ENCODE results near the gene MMP11. TPM values are rescaled to one million over a fixed set of nuclear protein-coding genes. Genes with fewer than 3 reads are reported as not detected.

MMP11 gene
- total RNA-seq, 1 donor from 2014 or later: 1.9 TPM

DNA sequence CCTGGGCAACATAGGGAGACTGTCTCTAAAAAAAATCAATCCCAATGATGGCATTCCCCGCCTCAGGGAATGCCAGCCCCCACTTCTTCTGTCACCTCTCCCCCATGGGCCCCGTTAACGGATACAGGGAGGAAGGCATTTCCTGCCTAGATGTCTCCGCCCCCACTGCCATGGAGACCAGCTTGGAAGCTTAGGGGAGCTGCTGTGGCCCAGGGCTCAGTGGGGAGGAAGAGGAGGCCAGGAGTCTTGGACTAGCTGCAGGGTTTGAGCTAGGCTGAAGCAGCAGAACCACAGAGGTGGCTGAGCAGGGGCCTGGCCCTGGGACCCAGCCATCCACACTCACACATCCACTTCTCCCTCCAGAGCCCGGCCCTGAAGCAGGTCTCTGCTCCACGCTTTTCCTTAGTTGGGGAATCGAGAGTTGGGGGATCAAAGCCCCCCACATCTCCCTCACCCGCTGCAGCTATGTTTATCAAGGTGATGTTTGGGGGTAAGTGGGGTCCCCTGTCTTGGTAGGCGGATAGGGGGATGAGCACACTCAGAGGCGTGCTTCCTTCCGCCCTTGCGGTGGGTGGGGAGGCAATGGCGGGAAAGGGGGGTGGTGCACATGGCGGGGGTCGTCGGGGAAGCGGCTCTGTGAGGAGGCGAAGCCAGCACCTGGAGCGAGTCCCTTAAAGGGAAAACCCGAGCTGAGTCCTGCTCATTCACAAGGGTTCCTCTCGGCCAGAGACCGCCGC lies 9.6 kb upstream of the MMP11 start, which contains the start of gene C22orf15:
TSS of gene C22orf15 (plus strand) at position 149 of the 737 bp plus-strand sequence. CDS start at position 466, 317 bp downstream.
- Histone ChIP-seq H3K4me3 (peak within 1 kb of the TSS; percentile 28), H3K36me3 (no peaks in the 10 kb centered on the region), H3K27ac (no peak within 1 kb of the TSS), H3K27me3 (no peaks in the 10 kb centered on the region), H3K9me3 (no peaks in the 10 kb centered on the region), H3K4me1 (peaks cover 13% of the 10 kb centered on the region)
- intact Hi-C loops (cut with DNase I): no loop called here
- no peak for DNase-seq
- TF ChIP-seq, protein P1, sequence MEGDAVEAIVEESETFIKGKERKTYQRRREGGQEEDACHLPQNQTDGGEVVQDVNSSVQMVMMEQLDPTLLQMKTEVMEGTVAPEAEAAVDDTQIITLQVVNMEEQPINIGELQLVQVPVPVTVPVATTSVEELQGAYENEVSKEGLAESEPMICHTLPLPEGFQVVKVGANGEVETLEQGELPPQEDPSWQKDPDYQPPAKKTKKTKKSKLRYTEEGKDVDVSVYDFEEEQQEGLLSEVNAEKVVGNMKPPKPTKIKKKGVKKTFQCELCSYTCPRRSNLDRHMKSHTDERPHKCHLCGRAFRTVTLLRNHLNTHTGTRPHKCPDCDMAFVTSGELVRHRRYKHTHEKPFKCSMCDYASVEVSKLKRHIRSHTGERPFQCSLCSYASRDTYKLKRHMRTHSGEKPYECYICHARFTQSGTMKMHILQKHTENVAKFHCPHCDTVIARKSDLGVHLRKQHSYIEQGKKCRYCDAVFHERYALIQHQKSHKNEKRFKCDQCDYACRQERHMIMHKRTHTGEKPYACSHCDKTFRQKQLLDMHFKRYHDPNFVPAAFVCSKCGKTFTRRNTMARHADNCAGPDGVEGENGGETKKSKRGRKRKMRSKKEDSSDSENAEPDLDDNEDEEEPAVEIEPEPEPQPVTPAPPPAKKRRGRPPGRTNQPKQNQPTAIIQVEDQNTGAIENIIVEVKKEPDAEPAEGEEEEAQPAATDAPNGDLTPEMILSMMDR (IDR thresholded peaks at IDR 0.05): no peak
- no peak for ATAC-seq

DNA sequence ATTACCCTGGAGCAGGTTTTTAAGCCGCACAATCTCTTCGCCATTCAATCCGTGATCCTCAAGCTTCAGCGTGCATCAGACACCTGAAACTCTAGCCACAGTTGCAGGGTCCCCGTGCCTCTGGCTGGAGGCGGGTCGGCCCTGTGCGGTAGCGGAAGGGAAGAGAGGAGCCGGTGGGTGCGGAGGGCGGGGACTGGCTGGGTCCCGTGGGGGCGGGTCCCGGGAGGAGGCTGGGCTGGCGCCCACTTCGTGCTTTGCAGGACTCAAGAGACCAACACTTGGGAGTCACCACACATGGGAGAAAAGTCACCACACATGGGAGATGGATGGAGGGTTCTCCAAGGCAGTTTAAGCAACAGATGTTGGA lies 9.1 kb upstream of the MMP11 start:
- Histone ChIP-seq H3K9me3 (no peaks in the 10 kb centered on the region), H3K27me3 (no peaks in the 10 kb centered on the region), H3K4me1 (peaks cover 18% of the 10 kb centered on the region), H3K36me3 (no peaks in the 10 kb centered on the region), H3K4me3 (peak overlapping the region; percentile 28), H3K27ac (no peak overlapping the region)
- ATAC-seq (peak; percentile 4), DNase-seq (peak; percentile 78)
- TF ChIP-seq, protein P1 (IDR thresholded peaks at IDR 0.05): no peak
- intact Hi-C loops (cut with DNase I): no loop called here

DNA sequence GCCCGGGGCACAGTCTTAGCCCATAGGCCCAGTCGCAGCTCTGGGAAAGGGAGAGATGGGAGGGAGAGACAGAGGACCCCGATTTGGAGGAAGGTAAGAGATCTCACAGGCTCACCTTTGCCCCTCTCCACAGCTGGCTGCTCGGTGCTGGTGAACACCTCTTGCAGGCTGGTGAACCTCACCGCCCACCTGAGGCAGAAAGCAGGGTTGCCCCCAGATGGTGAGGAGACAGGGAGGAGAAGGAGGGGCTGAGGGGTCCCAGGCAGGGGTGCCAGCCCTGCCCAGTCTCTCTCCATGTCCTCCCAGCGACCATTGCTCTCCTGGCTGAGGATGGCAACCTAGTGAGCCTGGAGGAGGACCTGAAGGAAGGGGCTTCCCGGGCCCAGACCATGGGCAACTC lies 8.7 kb upstream of the MMP11 start:
- H3K4me3 ChIP-seq: peak overlapping the region; percentile 28
- intact Hi-C loops (cut with DNase I): no loop called here

DNA sequence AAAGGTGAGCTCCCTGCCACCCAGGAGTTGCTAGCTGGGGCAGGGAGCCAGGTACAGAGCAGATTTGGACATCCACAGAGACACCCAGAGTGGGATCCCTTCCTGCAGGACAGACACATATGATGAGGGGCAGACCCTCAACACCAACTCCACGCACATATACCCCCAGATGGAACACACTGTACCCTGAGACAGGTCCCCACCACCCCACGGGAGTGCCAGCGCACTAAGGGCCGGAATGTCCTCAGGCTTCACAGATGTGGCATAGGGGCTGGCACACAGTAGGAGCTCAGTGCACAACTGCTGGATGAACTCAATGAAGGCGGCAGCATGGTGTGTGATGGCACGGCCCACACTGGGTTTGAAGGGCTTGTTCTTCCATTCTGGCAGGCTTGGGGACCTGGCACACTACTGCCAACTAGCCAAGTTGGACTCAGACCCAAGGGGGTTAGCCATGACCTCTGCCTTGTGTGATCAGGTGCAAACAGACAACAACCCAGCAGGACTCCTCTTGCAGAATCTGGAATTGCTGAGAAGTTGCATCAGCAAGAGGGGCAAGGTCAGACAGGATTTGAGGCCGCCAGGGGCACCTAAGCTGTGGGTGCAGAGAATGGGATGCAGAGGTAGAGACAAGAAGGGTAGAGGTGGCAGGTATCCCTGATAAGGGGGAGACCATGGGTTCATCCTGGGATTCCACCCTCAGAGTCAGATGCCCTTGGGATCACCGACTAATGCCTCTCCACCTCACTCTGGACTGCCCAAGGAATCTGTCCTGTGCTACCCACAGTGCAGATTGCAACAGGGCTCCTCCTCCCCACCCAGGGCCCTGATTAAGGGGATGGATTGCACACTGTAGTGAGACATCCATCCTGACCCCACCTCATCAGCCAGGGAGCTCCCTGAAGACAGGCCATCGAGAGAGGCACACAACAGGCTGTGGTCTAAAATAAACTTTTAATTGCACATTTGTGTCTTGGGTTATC lies 7.5 kb upstream of the MMP11 start:
- no peak for ATAC-seq
- Histone ChIP-seq H3K36me3 (no peaks in the 10 kb centered on the region), H3K27me3 (no peaks in the 10 kb centered on the region), H3K4me3 (no peak overlapping the region), H3K9me3 (no peaks in the 10 kb centered on the region), H3K4me1 (peaks cover 23% of the 10 kb centered on the region), H3K27ac (no peak overlapping the region)
- TF ChIP-seq, protein P1 (IDR thresholded peaks at IDR 0.05): no peak
- DNase-seq: no peak
- intact Hi-C loops (cut with DNase I): no loop called here

More for the DNA sequence above, 8.7 kb upstream of the MMP11 start:
- TF ChIP-seq, protein P1 (IDR thresholded peaks at IDR 0.05): no peak
- H3K9me3 ChIP-seq: no peaks in the 10 kb centered on the region
- H3K27me3 ChIP-seq: no peaks in the 10 kb centered on the region
- ATAC-seq (no peak), DNase-seq (no peak)
- H3K4me1 ChIP-seq: peaks cover 22% of the 10 kb centered on the region
- H3K36me3 ChIP-seq: no peaks in the 10 kb centered on the region
- no peak overlapping the region for H3K27ac ChIP-seq

DNA sequence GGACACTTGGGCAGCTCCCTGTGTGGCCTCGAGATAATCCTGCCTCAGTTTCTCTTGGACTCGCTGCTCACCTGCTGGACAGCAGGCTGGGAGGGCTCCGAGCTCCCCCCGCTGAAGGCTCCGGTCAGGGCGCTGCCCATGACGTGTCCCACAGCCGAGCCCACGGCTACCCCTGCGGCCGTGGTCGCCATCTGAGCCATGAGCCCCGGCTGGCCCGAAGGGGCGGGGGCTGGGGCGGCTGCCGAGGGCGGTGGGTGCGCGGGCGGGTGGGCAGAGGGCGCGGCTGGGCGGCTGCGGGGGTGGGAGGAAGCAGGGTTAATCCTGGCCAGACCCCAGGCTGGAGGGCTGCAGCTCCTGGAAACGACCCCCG lies 5.4 kb upstream of the MMP11 start:
- H3K27me3 ChIP-seq: no peaks in the 10 kb centered on the region
- peak overlapping the region; percentile 83 for H3K27ac ChIP-seq
- H3K9me3 ChIP-seq: no peaks in the 10 kb centered on the region
- no peak for DNase-seq
- H3K36me3 ChIP-seq: no peaks in the 10 kb centered on the region
- TF ChIP-seq, protein P1 (IDR thresholded peaks at IDR 0.05): no peak
- H3K4me1 ChIP-seq: peaks cover 26% of the 10 kb centered on the region
- H3K4me3 ChIP-seq: peak overlapping the region; percentile 81
- ATAC-seq: peak; percentile 1
- intact Hi-C loops (cut with DNase I): no loop called here

Data from upper lobe of right lung (tissue), 1 donor.